ENCODE results near the gene ABHD4.
"Not testable (repeated sequence)": the region's sequence is repeated elsewhere in the genome, so short reads cannot be mapped to it uniquely, and the experiment has no call there.

The ABHD4 gene

GRCh38 chr14:22588526-22589095 is 9.5 kb upstream of the ABHD4 start:
- DNase-seq (ENCODE audit: low read depth in 2 of 3, low spot score in 2 of 3): no peak

DNA sequence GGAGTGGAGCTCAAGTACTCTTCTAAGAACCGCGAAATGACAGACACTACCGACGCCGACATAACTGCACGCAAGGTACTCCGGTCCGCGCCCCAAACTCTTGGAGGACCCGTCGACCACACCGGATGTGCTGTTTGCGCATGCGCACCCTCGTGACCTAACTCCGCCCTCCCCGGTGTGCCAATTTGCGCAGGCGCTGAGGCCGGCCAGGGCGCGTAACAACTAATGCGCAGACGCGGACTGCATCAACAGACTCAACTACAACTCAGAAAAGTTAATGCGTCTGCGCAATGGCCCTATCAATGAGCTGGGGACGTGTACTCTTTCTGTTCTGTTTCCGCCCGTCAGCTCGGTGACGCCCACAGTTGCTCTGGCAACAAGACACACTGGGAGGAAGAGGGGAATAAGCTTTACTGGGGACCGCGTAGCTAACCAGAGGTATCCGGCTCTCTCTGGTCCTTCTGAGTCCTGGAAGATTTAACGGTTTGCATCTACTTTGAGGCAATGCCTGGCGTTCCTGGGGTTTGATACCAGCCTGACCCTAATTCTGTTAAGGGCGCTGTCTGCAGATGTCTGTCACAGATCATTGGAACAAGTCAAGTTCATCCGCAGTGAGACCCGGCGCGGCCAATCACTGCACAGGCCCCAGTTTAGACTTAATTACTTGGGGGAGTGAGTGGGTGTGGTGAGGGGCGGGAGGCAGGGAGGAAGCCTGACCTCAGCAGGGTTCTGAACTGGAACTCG is 8.8 kb upstream of the ABHD4 start, which contains the start of gene DAD1:
Gene DAD1, minus strand, starts transcription at position 129 of the 744 bp plus-strand sequence. Its CDS starts 67 bp downstream, at position 62.
- peak; percentile 97 to 99 (median 99) for DNase-seq (ENCODE audit: low read depth in 2 of 3, low spot score in 2 of 3)

GRCh38 chr14:22593189-22593588 is 4.9 kb upstream of the ABHD4 start:
- DNase-seq (ENCODE audit: low read depth in 2 of 3, low spot score in 2 of 3): no peak

DNA sequence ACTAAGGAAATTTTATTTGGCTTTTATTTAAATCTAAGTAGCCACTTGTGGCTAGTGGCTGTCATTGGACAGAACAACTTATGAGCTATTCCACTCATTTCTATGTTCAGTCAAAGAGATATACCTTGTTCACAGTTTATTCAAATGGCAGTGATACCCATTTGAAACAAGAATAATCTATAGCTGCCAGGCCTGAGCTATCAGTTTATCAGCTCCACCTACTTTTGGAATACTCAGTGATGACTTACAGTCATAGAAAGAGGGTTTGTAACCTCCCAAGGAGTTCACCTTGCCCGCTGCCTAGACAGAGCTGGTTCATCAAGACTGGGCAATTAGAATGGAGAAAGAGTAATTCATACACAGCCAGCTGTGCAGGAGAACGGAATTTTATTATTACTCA is 4.5 kb upstream of the ABHD4 start:
- DNase-seq (ENCODE audit: low read depth in 2 of 3, low spot score in 2 of 3): no peak

GRCh38 chr14:22594156-22594716 is 3.9 kb upstream of the ABHD4 start:
- DNase-seq (ENCODE audit: low read depth in 2 of 3, low spot score in 2 of 3): no peak

- DNase-seq (ENCODE audit: low read depth in 2 of 3, low spot score in 2 of 3): no peak
Observed at GRCh38 chr14:22596354-22596879, 1.7 kb upstream of the ABHD4 start.

DNA sequence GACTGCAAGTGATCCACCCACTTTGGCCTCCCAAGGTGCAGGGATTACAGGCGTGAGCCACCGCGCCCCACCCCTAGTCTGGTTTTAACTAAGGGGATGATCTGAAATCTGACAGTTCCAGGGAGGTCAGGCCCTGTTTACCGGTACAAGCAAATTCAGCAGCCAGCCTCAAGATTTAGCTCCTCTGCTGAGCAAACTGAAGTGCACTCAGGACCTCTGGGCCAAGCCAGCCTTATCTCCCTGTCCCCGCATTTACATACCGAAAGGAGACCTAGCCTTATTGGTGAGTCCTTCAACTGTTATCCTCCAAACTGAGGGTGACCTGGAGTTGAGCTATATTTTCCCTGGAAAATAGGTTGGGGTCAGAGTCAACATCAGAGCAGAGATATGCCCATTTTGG is 835 bp upstream of the ABHD4 start:
- DNase-seq (ENCODE audit: low read depth in 2 of 3, low spot score in 2 of 3): no peak

DNA sequence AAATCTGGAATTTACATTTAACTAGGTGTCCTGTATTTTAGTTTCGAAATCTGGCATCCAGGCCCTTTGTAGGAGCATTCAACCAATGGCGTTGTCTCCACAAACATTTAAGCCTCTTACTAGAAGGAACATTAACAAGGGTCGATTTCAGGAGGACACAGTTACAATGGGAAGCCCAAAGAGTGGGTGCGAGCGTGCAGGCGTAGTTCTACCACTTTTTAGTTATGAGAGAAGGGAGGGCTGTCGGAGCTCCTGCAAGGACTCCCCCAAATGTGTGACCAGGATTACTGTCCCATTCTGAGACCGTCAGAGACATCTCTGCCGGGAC is 365 bp upstream of the ABHD4 start:
- no peak for DNase-seq (ENCODE audit: low read depth in 2 of 3, low spot score in 2 of 3)

DNA sequence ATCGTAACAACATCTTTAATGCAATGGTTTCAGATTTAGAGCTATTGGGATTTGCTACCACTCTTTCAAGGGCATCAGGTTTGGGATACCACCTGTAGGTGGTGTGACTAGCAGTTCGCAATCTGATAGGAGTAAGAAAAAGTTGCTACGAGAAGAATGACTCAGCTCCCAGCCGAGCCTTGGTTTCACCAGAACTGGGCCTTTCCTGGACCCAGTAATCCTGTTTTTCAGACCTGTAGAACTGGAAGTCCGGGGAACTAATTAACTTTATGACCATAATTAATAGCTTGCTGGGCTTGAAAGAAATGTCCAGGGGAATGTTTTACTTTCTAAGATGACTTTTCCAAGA is 770 bp downstream of the ABHD4 start:
- DNase-seq (ENCODE audit: low read depth in 2 of 3, low spot score in 2 of 3): no peak

- DNase-seq (ENCODE audit: low read depth in 2 of 3, low spot score in 2 of 3): no peak
Observed at GRCh38 chr14:22599349-22599748, 1.2 kb downstream of the ABHD4 start.

GRCh38 chr14:22600027-22600426 is 1.9 kb downstream of the ABHD4 start:
- no peak for DNase-seq (ENCODE audit: low read depth in 2 of 3, low spot score in 2 of 3)

DNA sequence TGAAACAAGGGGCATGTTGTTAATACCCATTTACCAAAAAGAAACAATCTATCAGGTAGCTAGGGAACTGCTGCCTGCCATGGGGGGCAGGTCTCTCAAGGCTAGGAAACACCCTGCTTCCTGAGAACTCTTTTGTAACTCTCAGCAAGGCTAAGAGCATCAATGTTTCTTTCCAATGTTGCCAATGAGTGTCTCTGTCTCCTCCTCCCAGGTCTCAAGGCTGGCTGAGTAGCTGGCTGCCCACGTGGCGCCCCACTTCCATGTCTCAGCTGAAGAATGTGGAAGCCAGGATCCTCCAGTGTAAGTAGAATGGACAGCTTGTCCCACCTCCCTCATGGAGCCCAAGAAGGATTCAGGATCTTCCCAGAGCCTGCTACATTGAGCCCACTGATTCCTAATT is 3.4 kb downstream of the ABHD4 start:
- no peak for DNase-seq (ENCODE audit: low read depth in 2 of 3, low spot score in 2 of 3)

GRCh38 chr14:22601996-22602395 is 3.9 kb downstream of the ABHD4 start:
- no peak for DNase-seq (ENCODE audit: low read depth in 2 of 3, low spot score in 2 of 3)

DNA sequence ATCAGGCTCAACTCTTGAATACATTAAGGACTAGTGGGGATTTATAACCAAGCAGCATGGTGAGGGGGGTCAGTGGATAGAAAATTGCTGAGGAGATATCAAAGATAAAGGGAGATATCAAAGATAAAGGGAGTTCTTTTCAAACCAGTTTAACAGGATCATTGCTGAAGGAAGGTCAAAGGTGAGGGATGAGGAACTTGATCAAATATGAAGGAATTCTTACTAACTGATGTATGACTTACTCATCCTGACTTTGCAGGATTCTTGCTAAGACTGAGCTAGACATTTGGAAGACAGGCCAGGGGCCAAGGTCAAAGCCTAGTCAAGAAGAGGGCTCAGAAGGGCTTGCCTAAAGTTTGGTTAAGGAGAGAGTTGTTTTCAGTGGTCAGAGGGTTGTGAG is 4.8 kb downstream of the ABHD4 start:
- DNase-seq (ENCODE audit: low read depth in 2 of 3, low spot score in 2 of 3): no peak

DNA sequence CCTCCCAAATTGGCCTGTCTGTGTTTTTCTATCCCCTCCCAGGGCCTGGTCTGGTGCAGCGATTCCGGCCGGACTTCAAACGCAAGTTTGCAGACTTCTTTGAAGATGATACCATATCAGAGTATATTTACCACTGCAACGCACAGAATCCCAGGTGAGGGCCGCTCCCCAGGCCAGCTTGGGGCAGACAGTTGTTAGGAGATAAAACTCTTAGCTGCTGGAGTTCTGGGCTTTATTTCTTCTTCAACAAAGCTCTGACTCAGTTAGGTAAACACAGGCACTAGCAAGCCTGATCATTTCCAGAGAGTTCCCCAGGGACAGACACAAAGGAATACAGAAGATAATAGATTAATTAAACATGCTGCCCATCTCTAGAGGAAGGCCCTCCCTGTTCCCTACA is 8.3 kb downstream of the ABHD4 start:
- DNase-seq (ENCODE audit: low read depth in 2 of 3, low spot score in 2 of 3): no peak

DNA sequence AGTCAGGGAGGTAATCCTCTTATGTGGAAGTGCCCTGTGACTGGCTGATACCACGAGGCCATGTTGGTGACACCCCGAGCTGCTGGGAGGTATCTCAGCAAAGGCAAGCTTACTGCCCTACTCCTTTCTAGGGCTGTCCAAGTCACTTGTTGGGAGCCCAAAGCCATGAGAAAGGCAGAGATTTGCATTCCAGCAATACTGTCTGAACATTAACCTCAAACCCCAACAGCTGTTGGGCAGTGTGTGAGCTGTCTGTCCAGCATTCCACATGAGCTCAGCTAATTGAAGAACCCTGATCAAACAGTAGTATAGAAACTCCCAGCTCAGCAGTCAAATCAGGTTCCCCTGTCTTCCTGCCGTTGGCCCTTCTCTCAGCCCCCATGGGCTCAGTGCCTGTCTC is 9.2 kb downstream of the ABHD4 start:
- no peak for DNase-seq (ENCODE audit: low read depth in 2 of 3, low spot score in 2 of 3)

DNA sequence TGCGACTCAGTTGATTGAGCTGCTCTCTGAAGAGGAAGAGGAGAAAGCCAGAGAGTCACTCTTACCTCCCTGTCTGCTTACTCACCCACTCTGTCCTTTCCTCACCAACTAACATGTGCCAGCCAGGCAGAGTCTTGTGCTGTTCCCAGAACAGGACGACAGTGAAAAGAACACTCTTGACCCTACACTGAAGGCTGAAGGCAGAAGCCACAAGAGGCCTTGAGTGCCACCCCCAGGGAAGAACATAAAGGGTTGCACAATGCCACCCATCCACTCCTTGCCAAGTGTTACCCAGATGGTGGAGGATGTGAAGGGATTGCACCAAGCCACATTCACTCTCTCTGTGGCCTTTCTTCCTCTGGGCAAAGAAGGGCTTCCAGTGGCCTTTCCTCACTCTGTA is 12.8 kb downstream of the ABHD4 start:
- no peak for DNase-seq (ENCODE audit: low read depth in 2 of 3, low spot score in 2 of 3)

GRCh38 chr14:22613106-22613695 is 15.1 kb downstream of the ABHD4 start:
- no peak for DNase-seq (ENCODE audit: low read depth in 2 of 3, low spot score in 2 of 3)

- DNase-seq (ENCODE audit: low read depth in 2 of 3, low spot score in 2 of 3): no peak
Observed at GRCh38 chr14:22613736-22614239, 15.7 kb downstream of the ABHD4 start.

DNA sequence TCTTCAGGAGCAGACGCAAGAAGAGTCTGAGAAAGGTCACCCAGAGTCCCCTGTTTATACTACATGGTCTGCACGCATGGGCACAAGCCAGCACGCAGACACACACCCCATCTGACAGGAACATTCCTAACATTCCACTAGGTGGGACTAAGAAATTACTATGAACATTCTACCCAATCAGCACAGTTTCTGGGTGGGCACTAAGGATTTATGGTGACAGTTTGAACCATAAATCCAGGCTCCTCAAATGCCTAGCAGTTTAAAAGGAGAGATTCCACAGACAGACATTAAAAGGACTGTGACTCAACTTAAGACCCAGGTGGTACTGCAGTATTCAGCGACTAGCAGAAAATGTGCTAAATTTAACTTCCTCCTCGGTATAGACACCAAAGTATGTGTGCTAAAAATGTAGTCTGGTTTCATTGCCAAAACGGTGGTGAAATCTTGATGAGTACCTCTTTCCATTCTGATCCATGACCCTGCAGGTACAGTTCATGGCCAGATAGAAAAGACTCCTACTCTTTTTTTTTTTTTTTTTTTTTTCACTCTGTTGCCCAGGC is 16.2 kb downstream of the ABHD4 start:
- DNase-seq (ENCODE audit: low read depth in 2 of 3, low spot score in 2 of 3): no peak

- DNase-seq (ENCODE audit: low read depth in 2 of 3, low spot score in 2 of 3): not testable (repeated sequence)
Observed at GRCh38 chr14:22615765-22616164, 17.7 kb downstream of the ABHD4 start.

DNA sequence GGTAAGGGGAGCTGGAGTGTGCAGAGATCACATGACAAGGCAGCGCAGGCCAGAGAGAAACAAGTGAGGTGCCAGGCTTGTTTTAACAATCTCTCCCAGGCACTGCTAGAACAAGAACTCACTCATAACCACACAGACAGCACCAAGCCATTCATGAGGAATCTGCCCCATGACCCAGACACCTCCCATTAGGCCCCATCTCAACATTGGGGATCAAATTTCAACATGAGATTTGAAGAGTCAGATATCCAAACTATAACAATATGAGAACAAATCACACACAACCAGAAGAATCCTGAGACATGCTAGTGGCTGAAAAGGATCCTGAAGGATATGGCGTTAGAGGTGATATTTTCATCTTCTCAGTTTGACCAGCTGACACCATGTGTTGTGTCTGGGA is 24.2 kb downstream of the ABHD4 start:
- no peak for DNase-seq (ENCODE audit: low read depth in 2 of 3, low spot score in 2 of 3)
